ENCODE measurements around the gene MAST3. TPM values are rescaled to one million over a fixed set of nuclear protein-coding genes. Genes with fewer than 3 reads are reported as not detected.

MAST3 gene
- total and polyA plus RNA-seq, 10 donors: 8.9 to 52.7 (median 38.2) TPM

DNA sequence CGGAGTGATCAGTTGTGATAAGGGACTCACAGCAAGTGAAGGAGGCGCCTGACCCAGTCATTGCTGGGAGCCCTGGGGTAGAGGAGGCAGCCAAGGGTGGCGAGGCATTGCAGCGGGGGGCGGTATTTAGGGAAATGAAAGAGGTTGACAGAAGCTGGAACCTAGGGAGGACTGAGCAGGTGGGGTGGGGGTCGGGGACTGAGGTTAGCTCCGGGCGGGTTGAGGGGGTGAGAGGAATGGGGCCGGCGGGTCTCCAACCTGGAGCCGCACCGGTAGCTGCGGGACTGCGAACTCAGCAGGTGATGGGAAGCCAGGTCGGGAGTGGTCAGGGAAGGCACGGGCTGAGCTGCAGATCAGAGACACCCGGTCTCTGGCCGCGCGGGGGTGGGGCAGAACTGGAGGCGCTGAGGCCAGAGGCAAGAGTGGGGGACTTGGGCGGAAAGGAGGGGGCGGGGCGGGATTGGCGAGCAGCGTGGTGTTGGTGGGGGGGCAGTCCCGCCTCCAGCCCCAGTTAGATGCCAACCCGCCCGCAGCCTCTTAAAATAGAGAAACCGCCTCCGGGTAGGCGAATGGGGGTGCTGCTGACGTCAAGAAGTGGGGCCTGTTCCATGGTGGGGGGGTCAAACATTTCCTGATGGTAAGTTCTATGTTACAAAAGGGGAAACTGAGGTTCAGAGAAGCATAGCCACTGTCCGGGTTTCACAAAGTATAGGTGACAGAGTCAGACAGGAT, 1.5 kb downstream of the MAST3 start:
- Histone ChIP-seq H3K27me3 (replicated peaks in 1 of 7) (peaks cover 0 to 30% (median 0%) of the 10 kb centered on the region in 7 donors), H3K36me3 (peaks cover 0 to 11% (median 0%) of the 10 kb centered on the region in 6 donors), H3K4me1 (peaks cover 23 to 56% (median 40%) of the 10 kb centered on the region in 6 donors), H3K4me3 (peak overlapping the region; percentile 34 to 82 (median 54)), H3K27ac (peak overlapping the region; percentile 27 to 87 (median 79)), H3K9me3 (no peaks in the 10 kb centered on the region)
- TF ChIP-seq CTCF (IDR thresholded peaks at IDR 0.05 in 8 of 11, conservative IDR thresholded peaks at IDR 0.05 in 3 of 11): no peak
- peak; percentile 53 to 81 (median 72) for TF ChIP-seq POLR2AphosphoS5 (IDR thresholded peaks at IDR 0.05)
- 4 to 6% (median 5%) methylated on average over 27 to 34 of the region's 34 CpGs for WGBS, 5 donors
- intact Hi-C loops (cut with DNase I; ENCODE audit: low total_unique reads): no loop called here
- peak; percentile 92 for DNase-seq

- WGBS, 5 donors: 58 to 79% (median 71%) methylated on average over 8 of the region's 8 CpGs
- Histone ChIP-seq H3K4me1 (peaks cover 25 to 62% (median 45%) of the 10 kb centered on the region in 6 donors), H3K27ac (peak overlapping the region in 7 of 8 donors; percentile 47 to 87 (median 82)), H3K9me3 (no peaks in the 10 kb centered on the region), H3K27me3 (replicated peaks in 1 of 7) (peaks cover 0 to 30% (median 0%) of the 10 kb centered on the region in 7 donors), H3K4me3 (peak overlapping the region in 5 of 8 donors; percentile 54 to 82 (median 63)), H3K36me3 (peaks cover 0 to 11% (median 0%) of the 10 kb centered on the region in 6 donors)
- intact Hi-C loops (cut with DNase I; ENCODE audit: low total_unique reads): no loop called here
- DNase-seq: no peak
- TF ChIP-seq CTCF (IDR thresholded peaks at IDR 0.05 in 8 of 11, conservative IDR thresholded peaks at IDR 0.05 in 3 of 11) (no peak), POLR2A (IDR thresholded peaks at IDR 0.05) (no peak), POLR2AphosphoS5 (IDR thresholded peaks at IDR 0.05) (no peak)
These were observed 2.0 kb downstream of the MAST3 start for GRCh38 chr19:18099623-18099995.

- WGBS, 5 donors: 63 to 84% (median 71%) methylated on average over 18 of the region's 18 CpGs
- no peak overlapping the region for H3K4me3 ChIP-seq
- no peaks in the 10 kb centered on the region for H3K9me3 ChIP-seq
- intact Hi-C loops (cut with DNase I; ENCODE audit: low total_unique reads): no loop called here
- DNase-seq: no peak
- H3K36me3 ChIP-seq: peaks cover 0 to 11% (median 0%) of the 10 kb centered on the region in 6 donors
- H3K27ac ChIP-seq: peak overlapping the region in 1 of 8 donors; percentile 13
- TF ChIP-seq CTCF (IDR thresholded peaks at IDR 0.05 in 8 of 11, conservative IDR thresholded peaks at IDR 0.05 in 3 of 11) (no peak), POLR2A (IDR thresholded peaks at IDR 0.05) (no peak), POLR2AphosphoS5 (IDR thresholded peaks at IDR 0.05) (no peak)
- H3K4me1 ChIP-seq: peaks cover 30 to 73% (median 51%) of the 10 kb centered on the region in 6 donors
- H3K27me3 ChIP-seq (replicated peaks in 1 of 7): peaks cover 0 to 30% (median 0%) of the 10 kb centered on the region in 7 donors
These were observed 3.1 kb downstream of the MAST3 start for GRCh38 chr19:18100710-18101109.

- Histone ChIP-seq H3K27ac (no peak overlapping the region), H3K27me3 (replicated peaks in 1 of 7) (peaks cover 0 to 30% (median 0%) of the 10 kb centered on the region in 7 donors), H3K36me3 (peaks cover 0 to 11% (median 0%) of the 10 kb centered on the region in 6 donors), H3K4me3 (no peak overlapping the region), H3K9me3 (no peaks in the 10 kb centered on the region), H3K4me1 (peaks cover 30 to 78% (median 54%) of the 10 kb centered on the region in 6 donors)
- intact Hi-C loops (cut with DNase I; ENCODE audit: low total_unique reads): no loop called here
- DNase-seq: no peak
- TF ChIP-seq CTCF (IDR thresholded peaks at IDR 0.05 in 8 of 11, conservative IDR thresholded peaks at IDR 0.05 in 3 of 11) (no peak), POLR2AphosphoS5 (IDR thresholded peaks at IDR 0.05) (no peak), POLR2A (IDR thresholded peaks at IDR 0.05) (no peak)
- WGBS, 5 donors: 84 to 91% (median 86%) methylated on average over 3 of the region's 3 CpGs
These were observed 3.7 kb downstream of the MAST3 start for GRCh38 chr19:18101268-18101667.
